Measurements from ENCODE around the gene MAG. TPM values are rescaled to one million over a fixed set of nuclear protein-coding genes. Genes with fewer than 3 reads are reported as not detected.

The MAG gene
- total and polyA plus RNA-seq, 9 of the 15 experiments (the other 6 are each of a cell fraction or from before 2014, with no cell fraction given), result 0.11 to 10.0 (median 1.6) TPM

DNA sequence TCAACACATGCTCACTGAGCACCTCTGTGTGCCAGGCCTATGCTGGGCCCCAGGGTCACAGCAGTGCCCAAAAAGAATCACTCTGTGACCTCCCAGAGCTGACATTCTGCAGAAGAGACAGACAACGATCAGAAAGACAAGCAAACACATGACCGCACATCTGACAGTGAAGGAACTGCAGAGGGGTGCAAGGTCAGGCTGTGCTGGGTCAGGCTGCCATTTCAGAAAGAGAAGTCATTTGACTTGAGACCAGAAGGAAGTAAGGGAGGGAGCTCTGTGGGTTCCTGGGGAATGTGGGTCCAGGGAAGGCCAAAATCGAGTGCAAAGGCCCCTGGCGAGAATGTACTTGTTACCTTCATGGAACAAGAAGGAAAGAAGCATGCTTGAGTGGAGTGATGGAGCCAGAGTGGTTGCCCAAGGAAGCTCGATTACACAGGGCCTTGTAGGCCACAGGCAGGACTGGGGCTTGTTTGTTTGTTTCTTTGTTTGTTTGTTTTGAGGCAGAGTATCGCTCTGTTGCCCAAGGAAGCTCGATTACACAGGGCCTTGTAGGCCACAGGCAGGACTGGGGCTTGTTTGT is 25.6 kb downstream of the MAG start (continued):
- TF ChIP-seq ETV6 (IDR thresholded peaks at IDR 0.05; ENCODE audit: borderline replicate concordance in 1 of 2, low read depth in 2 of 2, low read length in 1 of 2) (no peak), ETV6 (CRISPR knock-in tag; IDR thresholded peaks at IDR 0.05; ENCODE audit: borderline replicate concordance) (no peak), HNRNPL (IDR thresholded peaks at IDR 0.05; ENCODE audit: low read depth, low read length) (no peak), NELFE (IDR thresholded peaks at IDR 0.05; ENCODE audit: insufficient read depth, insufficient read length) (no peak), TFAM (CRISPR knock-in tag; conservative IDR thresholded peaks at IDR 0.05) (no peak), ZNF274 (IDR thresholded peaks at IDR 0.05; ENCODE audit: borderline replicate concordance, low read depth, low read length) (no peak), ZNF561 (CRISPR knock-in tag; conservative IDR thresholded peaks at IDR 0.05) (no peak), ARHGAP35 (IDR thresholded peaks at IDR 0.05; ENCODE audit: partially characterized antibody) (no peak), ZNF695 (CRISPR knock-in tag; IDR thresholded peaks at IDR 0.05) (no peak), TCF7L2 (IDR thresholded peaks at IDR 0.05; ENCODE audit: low read depth, low read length) (no peak), MTA3 (IDR thresholded peaks at IDR 0.05; ENCODE audit: borderline replicate concordance) (no peak), WHSC1 (IDR thresholded peaks at IDR 0.05; ENCODE audit: low read length) (no peak), MCM7 (IDR thresholded peaks at IDR 0.05) (no peak), IRF2 (CRISPR knock-in tag; IDR thresholded peaks at IDR 0.05) (no peak), CBFB (CRISPR knock-in tag; IDR thresholded peaks at IDR 0.05) (no peak), FOS (IDR thresholded peaks at IDR 0.05; ENCODE audit: extremely low read depth, insufficient read length) (no peak), YBX1 (IDR thresholded peaks at IDR 0.05) (no peak), EHMT2 (IDR thresholded peaks at IDR 0.05) (no peak), KLF10 (CRISPR knock-in tag; IDR thresholded peaks at IDR 0.05) (no peak), BRD9 (IDR thresholded peaks at IDR 0.05; ENCODE audit: low read depth, partially characterized antibody) (no peak), C11orf30 (IDR thresholded peaks at IDR 0.05; ENCODE audit: low read depth) (no peak), ZFP30 (CRISPR knock-in tag; IDR thresholded peaks at IDR 0.05; ENCODE audit: borderline replicate concordance) (no peak)
- TF ChIP-seq, protein P1, sequence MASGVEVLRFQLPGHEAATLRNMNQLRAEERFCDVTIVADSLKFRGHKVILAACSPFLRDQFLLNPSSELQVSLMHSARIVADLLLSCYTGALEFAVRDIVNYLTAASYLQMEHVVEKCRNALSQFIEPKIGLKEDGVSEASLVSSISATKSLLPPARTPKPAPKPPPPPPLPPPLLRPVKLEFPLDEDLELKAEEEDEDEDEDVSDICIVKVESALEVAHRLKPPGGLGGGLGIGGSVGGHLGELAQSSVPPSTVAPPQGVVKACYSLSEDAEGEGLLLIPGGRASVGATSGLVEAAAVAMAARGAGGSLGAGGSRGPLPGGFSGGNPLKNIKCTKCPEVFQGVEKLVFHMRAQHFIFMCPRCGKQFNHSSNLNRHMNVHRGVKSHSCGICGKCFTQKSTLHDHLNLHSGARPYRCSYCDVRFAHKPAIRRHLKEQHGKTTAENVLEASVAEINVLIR (CRISPR knock-in tag; IDR thresholded peaks at IDR 0.05), result peak; percentile 5; the same call in 1 of the 2 replicates
- TF ChIP-seq, protein P2, sequence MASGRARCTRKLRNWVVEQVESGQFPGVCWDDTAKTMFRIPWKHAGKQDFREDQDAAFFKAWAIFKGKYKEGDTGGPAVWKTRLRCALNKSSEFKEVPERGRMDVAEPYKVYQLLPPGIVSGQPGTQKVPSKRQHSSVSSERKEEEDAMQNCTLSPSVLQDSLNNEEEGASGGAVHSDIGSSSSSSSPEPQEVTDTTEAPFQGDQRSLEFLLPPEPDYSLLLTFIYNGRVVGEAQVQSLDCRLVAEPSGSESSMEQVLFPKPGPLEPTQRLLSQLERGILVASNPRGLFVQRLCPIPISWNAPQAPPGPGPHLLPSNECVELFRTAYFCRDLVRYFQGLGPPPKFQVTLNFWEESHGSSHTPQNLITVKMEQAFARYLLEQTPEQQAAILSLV (tag; IDR thresholded peaks at IDR 0.05), result no peak
- TF ChIP-seq, protein P3, sequence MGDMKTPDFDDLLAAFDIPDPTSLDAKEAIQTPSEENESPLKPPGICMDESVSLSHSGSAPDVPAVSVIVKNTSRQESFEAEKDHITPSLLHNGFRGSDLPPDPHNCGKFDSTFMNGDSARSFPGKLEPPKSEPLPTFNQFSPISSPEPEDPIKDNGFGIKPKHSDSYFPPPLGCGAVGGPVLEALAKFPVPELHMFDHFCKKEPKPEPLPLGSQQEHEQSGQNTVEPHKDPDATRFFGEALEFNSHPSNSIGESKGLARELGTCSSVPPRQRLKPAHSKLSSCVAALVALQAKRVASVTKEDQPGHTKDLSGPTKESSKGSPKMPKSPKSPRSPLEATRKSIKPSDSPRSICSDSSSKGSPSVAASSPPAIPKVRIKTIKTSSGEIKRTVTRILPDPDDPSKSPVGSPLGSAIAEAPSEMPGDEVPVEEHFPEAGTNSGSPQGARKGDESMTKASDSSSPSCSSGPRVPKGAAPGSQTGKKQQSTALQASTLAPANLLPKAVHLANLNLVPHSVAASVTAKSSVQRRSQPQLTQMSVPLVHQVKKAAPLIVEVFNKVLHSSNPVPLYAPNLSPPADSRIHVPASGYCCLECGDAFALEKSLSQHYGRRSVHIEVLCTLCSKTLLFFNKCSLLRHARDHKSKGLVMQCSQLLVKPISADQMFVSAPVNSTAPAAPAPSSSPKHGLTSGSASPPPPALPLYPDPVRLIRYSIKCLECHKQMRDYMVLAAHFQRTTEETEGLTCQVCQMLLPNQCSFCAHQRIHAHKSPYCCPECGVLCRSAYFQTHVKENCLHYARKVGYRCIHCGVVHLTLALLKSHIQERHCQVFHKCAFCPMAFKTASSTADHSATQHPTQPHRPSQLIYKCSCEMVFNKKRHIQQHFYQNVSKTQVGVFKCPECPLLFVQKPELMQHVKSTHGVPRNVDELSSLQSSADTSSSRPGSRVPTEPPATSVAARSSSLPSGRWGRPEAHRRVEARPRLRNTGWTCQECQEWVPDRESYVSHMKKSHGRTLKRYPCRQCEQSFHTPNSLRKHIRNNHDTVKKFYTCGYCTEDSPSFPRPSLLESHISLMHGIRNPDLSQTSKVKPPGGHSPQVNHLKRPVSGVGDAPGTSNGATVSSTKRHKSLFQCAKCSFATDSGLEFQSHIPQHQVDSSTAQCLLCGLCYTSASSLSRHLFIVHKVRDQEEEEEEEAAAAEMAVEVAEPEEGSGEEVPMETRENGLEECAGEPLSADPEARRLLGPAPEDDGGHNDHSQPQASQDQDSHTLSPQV (IDR thresholded peaks at IDR 0.05), result peak; percentile 81
- TF ChIP-seq, protein P4, sequence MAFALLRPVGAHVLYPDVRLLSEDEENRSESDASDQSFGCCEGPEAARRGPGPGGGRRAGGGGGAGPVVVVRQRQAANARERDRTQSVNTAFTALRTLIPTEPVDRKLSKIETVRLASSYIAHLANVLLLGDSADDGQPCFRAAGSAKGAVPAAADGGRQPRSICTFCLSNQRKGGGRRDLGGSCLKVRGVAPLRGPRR (CRISPR knock-in tag; IDR thresholded peaks at IDR 0.05), result no peak

Data from K562 (cell line).